GM19468 (cell line): ENCODE results near the gene GRID1.
"Not testable (repeated sequence)": the region's sequence is repeated elsewhere in the genome, so short reads cannot be mapped to it uniquely, and the experiment has no call there.

Source experiments
- ATAC-seq: cut with Tn5 transposase; IDR thresholded peaks from one replicate; pipeline ENCODE4 v1.9.1; 2021; ENCODE audit warnings: mild to moderate bottlenecking, moderate library complexity, moderate number of reproducible peaks; ENCODE audit not compliant: unreplicated experiment; ENCODE audit errors: extremely low read depth

Gene GRID1

GRCh38 chr10:86104156-86104555 lies 262.4 kb downstream of the GRID1 start:
- no peak for ATAC-seq

- ATAC-seq = no peak
Observed at GRCh38 chr10:86103391-86104101, 263.0 kb downstream of the GRID1 start.

- no peak for ATAC-seq
Observed at GRCh38 chr10:86102451-86102850, 264.1 kb downstream of the GRID1 start.

GRCh38 chr10:86102031-86102430 lies 264.6 kb downstream of the GRID1 start:
- ATAC-seq = no peak

GRCh38 chr10:86100581-86101061 lies 266.0 kb downstream of the GRID1 start:
- ATAC-seq = peak; percentile 46

- no peak for ATAC-seq
Observed at GRCh38 chr10:86099542-86100334, 266.9 kb downstream of the GRID1 start.

- no peak for ATAC-seq
Observed at GRCh38 chr10:86098187-86098881, 268.3 kb downstream of the GRID1 start.

GRCh38 chr10:86095061-86095460 lies 271.5 kb downstream of the GRID1 start:
- not testable (repeated sequence) for ATAC-seq

GRCh38 chr10:86092311-86092710 lies 274.3 kb downstream of the GRID1 start:
- ATAC-seq = not testable (repeated sequence)

GRCh38 chr10:86091216-86091615 lies 275.4 kb downstream of the GRID1 start:
- no peak for ATAC-seq

- no peak for ATAC-seq
Observed at GRCh38 chr10:86090807-86091206, 275.8 kb downstream of the GRID1 start.

GRCh38 chr10:86087716-86088115 lies 278.9 kb downstream of the GRID1 start:
- no peak for ATAC-seq

GRCh38 chr10:86086418-86086817 lies 280.2 kb downstream of the GRID1 start:
- no peak for ATAC-seq

- no peak for ATAC-seq
Observed at GRCh38 chr10:86085686-86086085, 280.9 kb downstream of the GRID1 start.

GRCh38 chr10:86085136-86085535 lies 281.5 kb downstream of the GRID1 start:
- ATAC-seq = no peak

- ATAC-seq = no peak
Observed at GRCh38 chr10:86084585-86084984, 282.0 kb downstream of the GRID1 start.

- ATAC-seq = no peak
Observed at GRCh38 chr10:86083664-86084175, 282.9 kb downstream of the GRID1 start.

GRCh38 chr10:86083206-86083605 lies 283.4 kb downstream of the GRID1 start:
- no peak for ATAC-seq

- no peak for ATAC-seq
Observed at GRCh38 chr10:86082556-86082955, 284.0 kb downstream of the GRID1 start.

- ATAC-seq = no peak
Observed at GRCh38 chr10:86079088-86079487, 287.5 kb downstream of the GRID1 start.

- no peak for ATAC-seq
Observed at GRCh38 chr10:86078639-86079035, 288.0 kb downstream of the GRID1 start.
